NCI-H748 (cell line): ENCODE results near the gene EEF2K.
"Not testable (repeated sequence)": the region's sequence is repeated elsewhere in the genome, so short reads cannot be mapped to it uniquely, and the experiment has no call there.

Experiments used
- DNase-seq: peaks from one replicate; lab custom pipeline; 2025; ENCODE audit not compliant: unreplicated experiment; lab: John Stamatoyannopoulos, UW

EEF2K gene

GRCh38 chr16:22189473-22190080 is 16.5 kb upstream of the EEF2K start:
- no peak for DNase-seq

GRCh38 chr16:22190081-22190775 is 15.8 kb upstream of the EEF2K start:
- peak; percentile 95 for DNase-seq

- peak; percentile 95 for DNase-seq
Measured at GRCh38 chr16:22190776-22191531, 15.1 kb upstream of the EEF2K start.

GRCh38 chr16:22191532-22192260 is 14.4 kb upstream of the EEF2K start:
- DNase-seq, result peak; percentile 42

GRCh38 chr16:22192261-22193062 is 13.6 kb upstream of the EEF2K start:
- DNase-seq, result peak; percentile 66

- DNase-seq, result no peak
Measured at GRCh38 chr16:22193063-22193411, 13.0 kb upstream of the EEF2K start.

GRCh38 chr16:22194707-22195444 is 11.2 kb upstream of the EEF2K start:
- DNase-seq, result no peak

- no peak for DNase-seq
Measured at GRCh38 chr16:22195445-22195694, 10.7 kb upstream of the EEF2K start.

- DNase-seq, result peak; percentile 74
Measured at GRCh38 chr16:22195695-22196558, 10.2 kb upstream of the EEF2K start.

- not testable (repeated sequence) for DNase-seq
Measured at GRCh38 chr16:22196559-22197168, 9.4 kb upstream of the EEF2K start.

- no peak for DNase-seq
Measured at GRCh38 chr16:22198547-22199293, 7.4 kb upstream of the EEF2K start.

- DNase-seq, result no peak
Measured at GRCh38 chr16:22202261-22202637, 3.8 kb upstream of the EEF2K start.

GRCh38 chr16:22203091-22203490 is 3.0 kb upstream of the EEF2K start:
- no peak for DNase-seq

GRCh38 chr16:22204091-22204655 is 1.9 kb upstream of the EEF2K start:
- no peak for DNase-seq

- DNase-seq, result no peak
Measured at GRCh38 chr16:22205577-22206012, 483 bp upstream of the EEF2K start.

GRCh38 chr16:22206842-22207714 is 1.0 kb downstream of the EEF2K start:
- DNase-seq, result peak; percentile 31
